Right lobe of liver (tissue), 6 donors: ENCODE results near the gene FMNL2. TPM values are rescaled to one million over a fixed set of nuclear protein-coding genes. Genes with fewer than 3 reads are reported as not detected.
"Not testable (repeated sequence)": the region's sequence is repeated elsewhere in the genome, so short reads cannot be mapped to it uniquely, and the experiment has no call there.

ENCODE experiments used
- ATAC-seq, 4 donors: fragments of 200-7000 bp; cut with Tn5 transposase; one replicate each; pipeline ENCODE4 v1.9.1; 2020; ENCODE audit warnings: mild to moderate bottlenecking in 4 of 4, moderate library complexity in 4 of 4
- DNase-seq, 3 donors: peaks; one replicate each; pipeline ENCODE4 v3.0.0-alpha.2; 2020
- H3K27ac ChIP-seq, 3 donors: fragments of 200-600 bp; one replicate each; pipeline ENCODE4 v1.8.0; 2022
- H3K27me3 ChIP-seq, 2 donors: fragments of 200-600 bp; one replicate each; pipeline ENCODE4 v1.8.0; 2022
- H3K36me3 ChIP-seq, 4 donors: fragments of 200-600 bp; sonication (generic) in 1 of 4; one replicate each; pipeline versions ENCODE4 v1.5.1 to v1.8.0; 2017 to 2022; ENCODE audit warnings: control low read depth in 1 of 4
- H3K4me1 ChIP-seq, 4 donors: fragments of 200-600 bp; sonication (generic) in 1 of 4; one replicate each; pipeline versions ENCODE4 v1.5.1 to v1.8.0; 2017 to 2022; ENCODE audit warnings: control low read depth in 1 of 4
- H3K4me3 ChIP-seq, 3 donors: fragments of 200-600 bp; one replicate each; pipeline ENCODE4 v1.8.0; 2022
- H3K9me3 ChIP-seq, 4 donors: fragments of 200-600 bp; sonication (generic) in 1 of 4; one replicate each; pipeline versions ENCODE4 v1.5.1 to v1.8.0; 2017 to 2022; ENCODE audit warnings: control low read depth in 1 of 4
- CTCF ChIP-seq, 4 donors: fragments of 200-600 bp in 3 of 4; fragments of 450-650 bp in 1 of 4; IDR thresholded peaks; one replicate each; pipeline versions ENCODE4 v1.5.1 to v1.8.0; 2016 to 2022; ENCODE audit warnings: antibody characterized with exemption in 4 of 4, mild to moderate bottlenecking in 2 of 4
- POLR2A ChIP-seq: fragments of 450-650 bp; IDR thresholded peaks from one replicate; pipeline ENCODE4 v1.6.1; 2017; ENCODE audit warnings: antibody characterized with exemption, mild to moderate bottlenecking
- WGBS: methylation state at CpG from one replicate; pipeline ENCODE4 v1.1.6; 2018; ENCODE audit warnings: low coverage, low lambda C conversion rate; ENCODE audit not compliant: insufficient coverage; ENCODE audit errors: missing lambda C conversion rate; 5-methylcytosine and 5-hydroxymethylcytosine counted together
- intact Hi-C, 2 donors: fragments of 100-400 bp; cut with DNase I; formaldehyde crosslinking; loops; one replicate each; pipeline versions ENCODE4 v1.11.2 to v1.14.1; 2022
- total RNA-seq, 6 experiments: library from RNA; depleted of rRNA in 2 of 6; stranded (reverse); fragments of >200 nt in 2 of 6; fragmentation: NEBNext Ultra II Directional in 3 of 6; extraction: Animal tissue kit (Norgen Biotek cat#: 25700) in 3 of 6; gene quantifications; one replicate each; pipeline versions ENCODE4 v1.1.0 to v1.2.4, GENCODE V29; 2016 to 2023
- donor health status: DM: no; HTN: yes; CAD: no.
- donor health status: DM: no; HTN: no; CAD: no.
- donor health status: DM: no; HTN: no; CAD: no.
- donor health status: DM: no; HTN: yes; CAD: no.
- donor health status: DM: no; HTN: yes; CAD: no.

The FMNL2 gene
- total RNA-seq, 6 experiments from 2014 or later, result 3.5 to 12.1 (median 7.1) TPM

- Histone ChIP-seq H3K36me3 (no peaks in the 10 kb centered on the region), H3K9me3 (no peaks in the 10 kb centered on the region), H3K27me3 (no peaks in the 10 kb centered on the region), H3K27ac (no peak overlapping the region), H3K4me1 (no peaks in the 10 kb centered on the region), H3K4me3 (no peak overlapping the region)
- no peak for DNase-seq
- WGBS, result 39% methylated on average over 2 of the region's 2 CpGs
- intact Hi-C loops, result no loop called here
- no peak for TF ChIP-seq CTCF (IDR thresholded peaks at IDR 0.05)
- TF ChIP-seq POLR2A, result no peak
- no peak for ATAC-seq
Measured at GRCh38 chr2:152519581-152519952, 184.6 kb downstream of the FMNL2 start.

- ATAC-seq, result no peak
Measured at GRCh38 chr2:152520759-152521158, 185.8 kb downstream of the FMNL2 start.

GRCh38 chr2:152522446-152522845 lies 187.5 kb downstream of the FMNL2 start:
- H3K4me3 ChIP-seq, H3K36me3 ChIP-seq, intact Hi-C loops, H3K4me1 ChIP-seq, H3K27me3 ChIP-seq, H3K9me3 ChIP-seq, ATAC-seq, DNase-seq, H3K27ac ChIP-seq: not testable (repeated sequence)
- 82% methylated on average over 3 of the region's 3 CpGs for WGBS

More at GRCh38 chr2:152520759-152521158, 185.8 kb downstream of the FMNL2 start:
- H3K4me3 ChIP-seq, result no peak overlapping the region
- H3K4me1 ChIP-seq, result no peaks in the 10 kb centered on the region
- no peaks in the 10 kb centered on the region for H3K36me3 ChIP-seq
- DNase-seq, result no peak
- H3K9me3 ChIP-seq, result no peaks in the 10 kb centered on the region
- intact Hi-C loops, result no loop called here
- no peaks in the 10 kb centered on the region for H3K27me3 ChIP-seq
- H3K27ac ChIP-seq, result no peak overlapping the region
- TF ChIP-seq CTCF (IDR thresholded peaks at IDR 0.05), result no peak
- TF ChIP-seq POLR2A, result no peak

- Histone ChIP-seq H3K27ac (no peak overlapping the region), H3K9me3 (no peaks in the 10 kb centered on the region), H3K27me3 (no peaks in the 10 kb centered on the region), H3K36me3 (no peaks in the 10 kb centered on the region), H3K4me1 (no peaks in the 10 kb centered on the region), H3K4me3 (no peak overlapping the region)
- DNase-seq, result no peak
- intact Hi-C loops, result no loop called here
- TF ChIP-seq CTCF (IDR thresholded peaks at IDR 0.05), result no peak
- no peak for TF ChIP-seq POLR2A
- no peak for ATAC-seq
Measured at GRCh38 chr2:152523091-152523490, 188.1 kb downstream of the FMNL2 start.

GRCh38 chr2:152525277-152525838 lies 190.4 kb downstream of the FMNL2 start:
- no peak overlapping the region for H3K27ac ChIP-seq
- peak; percentile 63 to 85 (median 83) for ATAC-seq

More at GRCh38 chr2:152525277-152525838, 190.4 kb downstream of the FMNL2 start:
- 57% methylated on average over 6 of the region's 6 CpGs for WGBS
- H3K4me3 ChIP-seq, result no peak overlapping the region
- intact Hi-C loops, result no loop called here
- no peaks in the 10 kb centered on the region for H3K27me3 ChIP-seq
- H3K36me3 ChIP-seq, result no peaks in the 10 kb centered on the region
- TF ChIP-seq CTCF (IDR thresholded peaks at IDR 0.05) (no peak), POLR2A (no peak)
- peak in 2 of 3 donors; percentile 24 to 43 for DNase-seq
- no peaks in the 10 kb centered on the region for H3K4me1 ChIP-seq
- no peaks in the 10 kb centered on the region for H3K9me3 ChIP-seq
